Neuron (in vitro differentiated cells): Measurements from ENCODE around the gene INPP4A.

Experiments used
- H2AFZ ChIP-seq: one replicate; pipeline ENCODE4 v1.6.1; 2013; ENCODE audit warnings: low read depth, mild to moderate bottlenecking, inconsistent platforms, low read length, moderate library complexity
- H3K27me3 ChIP-seq: one replicate; pipeline ENCODE4 v1.6.1; 2013; ENCODE audit warnings: low read length; ENCODE audit not compliant: insufficient read depth
- H3K36me3 ChIP-seq: one replicate; pipeline ENCODE4 v1.6.1; 2013; ENCODE audit warnings: low read length; ENCODE audit not compliant: insufficient read depth
- H3K4me1 ChIP-seq: one replicate; pipeline ENCODE4 v1.6.1; 2013; ENCODE audit warnings: low read length; ENCODE audit not compliant: insufficient read depth
- H3K4me3 ChIP-seq: 2 replicates; pipeline ENCODE4 v1.5.1; 2013; ENCODE audit warnings: mild to moderate bottlenecking, low read length, moderate library complexity
- H3K9me3 ChIP-seq: one replicate; pipeline ENCODE4 v1.6.1; 2013; ENCODE audit warnings: low read length

Gene INPP4A

GRCh38 chr2:98504381-98505109, 59.9 kb downstream of the INPP4A start:
- Histone ChIP-seq H3K27me3 (no peaks in the 10 kb centered on the region), H2AFZ (no peak overlapping the region), H3K4me1 (peaks cover 60% of the 10 kb centered on the region), H3K36me3 (no peaks in the 10 kb centered on the region), H3K4me3 (no peak overlapping the region), H3K9me3 (no peaks in the 10 kb centered on the region)

GRCh38 chr2:98505311-98505808, 60.7 kb downstream of the INPP4A start:
- Histone ChIP-seq H3K36me3 (no peaks in the 10 kb centered on the region), H3K9me3 (no peaks in the 10 kb centered on the region), H3K27me3 (no peaks in the 10 kb centered on the region), H3K4me3 (no peak overlapping the region), H3K4me1 (peaks cover 57% of the 10 kb centered on the region), H2AFZ (no peak overlapping the region)

GRCh38 chr2:98505971-98506664, 61.5 kb downstream of the INPP4A start:
- no peaks in the 10 kb centered on the region for H3K9me3 ChIP-seq
- no peaks in the 10 kb centered on the region for H3K27me3 ChIP-seq
- no peaks in the 10 kb centered on the region for H3K36me3 ChIP-seq
- H3K4me3 ChIP-seq: no peak overlapping the region
- H2AFZ ChIP-seq: no peak overlapping the region
- H3K4me1 ChIP-seq: peaks cover 56% of the 10 kb centered on the region

GRCh38 chr2:98506881-98507280, 62.2 kb downstream of the INPP4A start:
- H3K27me3 ChIP-seq: no peaks in the 10 kb centered on the region
- no peak overlapping the region for H2AFZ ChIP-seq
- H3K4me3 ChIP-seq: no peak overlapping the region
- H3K36me3 ChIP-seq: no peaks in the 10 kb centered on the region
- peaks cover 50% of the 10 kb centered on the region for H3K4me1 ChIP-seq
- no peaks in the 10 kb centered on the region for H3K9me3 ChIP-seq

- no peaks in the 10 kb centered on the region for H3K9me3 ChIP-seq
- no peaks in the 10 kb centered on the region for H3K27me3 ChIP-seq
- H3K4me1 ChIP-seq: peaks cover 44% of the 10 kb centered on the region
- no peak overlapping the region for H2AFZ ChIP-seq
- H3K36me3 ChIP-seq: no peaks in the 10 kb centered on the region
- H3K4me3 ChIP-seq: no peak overlapping the region
These were observed 62.8 kb downstream of the INPP4A start for GRCh38 chr2:98507461-98507860.

- Histone ChIP-seq H2AFZ (no peak overlapping the region), H3K4me3 (no peak overlapping the region), H3K4me1 (peaks cover 38% of the 10 kb centered on the region), H3K9me3 (no peaks in the 10 kb centered on the region), H3K36me3 (no peaks in the 10 kb centered on the region), H3K27me3 (no peaks in the 10 kb centered on the region)
These were observed 63.4 kb downstream of the INPP4A start for GRCh38 chr2:98507891-98508708.

GRCh38 chr2:98508709-98509066, 64.0 kb downstream of the INPP4A start:
- Histone ChIP-seq H3K4me3 (no peak overlapping the region), H2AFZ (no peak overlapping the region), H3K4me1 (peaks cover 32% of the 10 kb centered on the region), H3K27me3 (no peaks in the 10 kb centered on the region), H3K36me3 (no peaks in the 10 kb centered on the region), H3K9me3 (no peaks in the 10 kb centered on the region)

GRCh38 chr2:98509542-98510321, 65.1 kb downstream of the INPP4A start:
- peaks cover 22% of the 10 kb centered on the region for H3K4me1 ChIP-seq
- H3K4me3 ChIP-seq: no peak overlapping the region
- no peaks in the 10 kb centered on the region for H3K9me3 ChIP-seq
- no peaks in the 10 kb centered on the region for H3K36me3 ChIP-seq
- no peak overlapping the region for H2AFZ ChIP-seq
- no peaks in the 10 kb centered on the region for H3K27me3 ChIP-seq

- Histone ChIP-seq H3K4me3 (no peak overlapping the region), H3K9me3 (no peaks in the 10 kb centered on the region), H2AFZ (no peak overlapping the region), H3K4me1 (peaks cover 20% of the 10 kb centered on the region), H3K27me3 (no peaks in the 10 kb centered on the region), H3K36me3 (no peaks in the 10 kb centered on the region)
These were observed 65.6 kb downstream of the INPP4A start for GRCh38 chr2:98510322-98510662.

- no peaks in the 10 kb centered on the region for H3K36me3 ChIP-seq
- H3K9me3 ChIP-seq: no peaks in the 10 kb centered on the region
- no peak overlapping the region for H2AFZ ChIP-seq
- H3K4me1 ChIP-seq: peaks cover 7% of the 10 kb centered on the region
- H3K4me3 ChIP-seq: no peak overlapping the region
- H3K27me3 ChIP-seq: no peaks in the 10 kb centered on the region
These were observed 67.3 kb downstream of the INPP4A start for GRCh38 chr2:98511981-98512380.

- Histone ChIP-seq H3K36me3 (no peaks in the 10 kb centered on the region), H2AFZ (no peak overlapping the region), H3K27me3 (no peaks in the 10 kb centered on the region), H3K4me1 (peaks cover 7% of the 10 kb centered on the region), H3K9me3 (no peaks in the 10 kb centered on the region), H3K4me3 (no peak overlapping the region)
These were observed 68.0 kb downstream of the INPP4A start for GRCh38 chr2:98512699-98513098.

GRCh38 chr2:98514096-98514639, 69.5 kb downstream of the INPP4A start:
- Histone ChIP-seq H3K4me3 (no peak overlapping the region), H2AFZ (no peak overlapping the region), H3K9me3 (no peaks in the 10 kb centered on the region), H3K27me3 (no peaks in the 10 kb centered on the region), H3K36me3 (no peaks in the 10 kb centered on the region), H3K4me1 (peaks cover 4% of the 10 kb centered on the region)
